ENCODE results near the gene CCDC149.

CCDC149 gene

DNA sequence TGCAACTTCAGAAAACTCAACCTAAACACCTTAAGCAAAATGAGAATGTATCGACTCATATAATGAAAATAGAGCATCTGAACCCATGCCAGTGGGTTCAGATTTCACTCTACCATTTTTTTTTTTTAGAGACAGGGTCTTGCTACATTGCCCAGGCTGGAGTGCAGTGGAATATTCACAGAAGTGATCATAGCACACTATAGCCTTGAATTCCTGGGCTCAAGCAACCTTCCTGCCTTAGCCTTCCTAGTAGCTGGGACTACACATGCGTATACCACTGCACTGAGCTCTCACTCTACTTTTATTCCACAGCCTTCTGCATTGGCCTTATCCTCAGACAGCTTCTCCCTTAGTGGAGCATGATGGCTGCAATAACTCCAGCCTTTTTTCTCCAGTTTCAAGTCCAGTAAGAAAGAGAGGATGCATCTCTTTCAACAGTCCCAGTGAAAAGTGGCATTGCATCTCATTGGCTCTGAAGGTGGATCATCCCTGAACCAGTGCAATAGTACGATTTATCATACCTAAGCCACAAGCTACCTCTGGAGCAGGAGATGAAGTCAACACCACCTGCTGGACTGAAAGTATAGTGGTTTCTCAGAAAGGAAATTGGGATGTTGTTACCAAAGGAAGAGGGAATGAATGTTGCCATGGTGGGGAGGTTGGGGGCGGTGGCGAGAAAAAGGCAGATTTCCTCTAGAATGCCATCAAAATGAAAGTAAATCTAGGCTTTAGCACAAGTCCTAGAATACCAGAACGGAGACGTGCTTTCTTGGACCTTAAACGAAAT, 119.4 kb downstream of the CCDC149 start:
- TF ChIP-seq ZNF565 (CRISPR knock-in tag; conservative IDR thresholded peaks at IDR 0.05; ENCODE audit: low read depth) = no peak
- TF ChIP-seq, protein P1, sequence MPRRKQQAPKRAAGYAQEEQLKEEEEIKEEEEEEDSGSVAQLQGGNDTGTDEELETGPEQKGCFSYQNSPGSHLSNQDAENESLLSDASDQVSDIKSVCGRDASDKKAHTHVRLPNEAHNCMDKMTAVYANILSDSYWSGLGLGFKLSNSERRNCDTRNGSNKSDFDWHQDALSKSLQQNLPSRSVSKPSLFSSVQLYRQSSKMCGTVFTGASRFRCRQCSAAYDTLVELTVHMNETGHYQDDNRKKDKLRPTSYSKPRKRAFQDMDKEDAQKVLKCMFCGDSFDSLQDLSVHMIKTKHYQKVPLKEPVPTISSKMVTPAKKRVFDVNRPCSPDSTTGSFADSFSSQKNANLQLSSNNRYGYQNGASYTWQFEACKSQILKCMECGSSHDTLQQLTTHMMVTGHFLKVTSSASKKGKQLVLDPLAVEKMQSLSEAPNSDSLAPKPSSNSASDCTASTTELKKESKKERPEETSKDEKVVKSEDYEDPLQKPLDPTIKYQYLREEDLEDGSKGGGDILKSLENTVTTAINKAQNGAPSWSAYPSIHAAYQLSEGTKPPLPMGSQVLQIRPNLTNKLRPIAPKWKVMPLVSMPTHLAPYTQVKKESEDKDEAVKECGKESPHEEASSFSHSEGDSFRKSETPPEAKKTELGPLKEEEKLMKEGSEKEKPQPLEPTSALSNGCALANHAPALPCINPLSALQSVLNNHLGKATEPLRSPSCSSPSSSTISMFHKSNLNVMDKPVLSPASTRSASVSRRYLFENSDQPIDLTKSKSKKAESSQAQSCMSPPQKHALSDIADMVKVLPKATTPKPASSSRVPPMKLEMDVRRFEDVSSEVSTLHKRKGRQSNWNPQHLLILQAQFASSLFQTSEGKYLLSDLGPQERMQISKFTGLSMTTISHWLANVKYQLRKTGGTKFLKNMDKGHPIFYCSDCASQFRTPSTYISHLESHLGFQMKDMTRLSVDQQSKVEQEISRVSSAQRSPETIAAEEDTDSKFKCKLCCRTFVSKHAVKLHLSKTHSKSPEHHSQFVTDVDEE (CRISPR knock-in tag; IDR thresholded peaks at IDR 0.05) = no peak
- no peak for TF ChIP-seq CSDC2 (CRISPR knock-in tag; IDR thresholded peaks at IDR 0.05)
- no peak for TF ChIP-seq ZC3H10 (CRISPR knock-in tag; IDR thresholded peaks at IDR 0.05)
- no peak for TF ChIP-seq PATZ1 (CRISPR knock-in tag; IDR thresholded peaks at IDR 0.05; ENCODE audit: borderline replicate concordance)
- no peak for TF ChIP-seq ISL1 (CRISPR knock-in tag; IDR thresholded peaks at IDR 0.05)
- no peak for TF ChIP-seq RARB (CRISPR knock-in tag; IDR thresholded peaks at IDR 0.05)

DNA sequence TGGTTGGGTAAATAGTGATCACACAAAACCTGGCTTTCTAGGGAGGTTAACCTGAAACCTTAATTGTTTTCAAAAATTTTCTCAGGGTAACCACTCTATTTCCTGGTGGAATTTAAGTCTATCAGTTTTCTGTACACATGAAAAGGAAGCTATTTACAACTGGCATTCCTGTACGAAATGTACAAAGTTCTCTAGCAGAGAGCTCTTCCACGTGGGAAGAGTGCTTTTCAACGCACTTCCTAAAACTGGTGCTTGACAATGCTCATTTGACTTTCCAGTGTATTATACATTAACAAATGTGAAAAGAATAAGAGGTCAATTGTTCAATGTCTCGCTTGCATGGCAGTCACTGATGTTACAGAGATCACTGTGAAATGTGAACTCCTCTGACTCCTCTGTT, 120.3 kb downstream of the CCDC149 start:
- ATAC-seq = no peak
- TF ChIP-seq, protein P1 (CRISPR knock-in tag; IDR thresholded peaks at IDR 0.05) = no peak
- TF ChIP-seq ZC3H10 (CRISPR knock-in tag; IDR thresholded peaks at IDR 0.05) = no peak
- no peak for TF ChIP-seq OSR1 (CRISPR knock-in tag; IDR thresholded peaks at IDR 0.05)
- TF ChIP-seq CSRNP3 (CRISPR knock-in tag; IDR thresholded peaks at IDR 0.05) = no peak
- TF ChIP-seq ISL1 (CRISPR knock-in tag; IDR thresholded peaks at IDR 0.05) = no peak
- no peak for TF ChIP-seq PATZ1 (CRISPR knock-in tag; IDR thresholded peaks at IDR 0.05; ENCODE audit: borderline replicate concordance)
- no peak for TF ChIP-seq CREB5 (CRISPR knock-in tag; IDR thresholded peaks at IDR 0.05; ENCODE audit: low read depth)
- no peak for TF ChIP-seq BACH2 (CRISPR knock-in tag; IDR thresholded peaks at IDR 0.05; ENCODE audit: borderline replicate concordance)
- TF ChIP-seq ZNF565 (CRISPR knock-in tag; conservative IDR thresholded peaks at IDR 0.05; ENCODE audit: low read depth) = no peak
- TF ChIP-seq ZNF70 (CRISPR knock-in tag; IDR thresholded peaks at IDR 0.05) = no peak
- TF ChIP-seq ZFP3 (CRISPR knock-in tag; IDR thresholded peaks at IDR 0.05) = no peak
- TF ChIP-seq, protein P2, sequence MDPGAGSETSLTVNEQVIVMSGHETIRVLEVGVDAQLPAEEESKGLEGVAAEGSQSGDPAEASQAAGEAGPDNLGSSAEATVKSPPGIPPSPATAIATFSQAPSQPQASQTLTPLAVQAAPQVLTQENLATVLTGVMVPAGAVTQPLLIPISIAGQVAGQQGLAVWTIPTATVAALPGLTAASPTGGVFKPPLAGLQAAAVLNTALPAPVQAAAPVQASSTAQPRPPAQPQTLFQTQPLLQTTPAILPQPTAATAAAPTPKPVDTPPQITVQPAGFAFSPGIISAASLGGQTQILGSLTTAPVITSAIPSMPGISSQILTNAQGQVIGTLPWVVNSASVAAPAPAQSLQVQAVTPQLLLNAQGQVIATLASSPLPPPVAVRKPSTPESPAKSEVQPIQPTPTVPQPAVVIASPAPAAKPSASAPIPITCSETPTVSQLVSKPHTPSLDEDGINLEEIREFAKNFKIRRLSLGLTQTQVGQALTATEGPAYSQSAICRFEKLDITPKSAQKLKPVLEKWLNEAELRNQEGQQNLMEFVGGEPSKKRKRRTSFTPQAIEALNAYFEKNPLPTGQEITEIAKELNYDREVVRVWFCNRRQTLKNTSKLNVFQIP (CRISPR knock-in tag; IDR thresholded peaks at IDR 0.05; ENCODE audit: borderline replicate concordance, low read depth) = no peak
- TF ChIP-seq ARNTL (CRISPR knock-in tag; IDR thresholded peaks at IDR 0.05; ENCODE audit: borderline replicate concordance, low read depth) = no peak
- no peak for TF ChIP-seq TCF4 (CRISPR knock-in tag; IDR thresholded peaks at IDR 0.05; ENCODE audit: borderline replicate concordance)
- TF ChIP-seq TOX (CRISPR knock-in tag; IDR thresholded peaks at IDR 0.05; ENCODE audit: borderline replicate concordance) = no peak

More for the DNA sequence above, 119.4 kb downstream of the CCDC149 start:
- ATAC-seq = peak; percentile 7; the same call in 1 of the 3 replicates

Measured in SK-N-SH treated with all-trans-retinoic acid at 6 μM for 48 hours (cell line).